Measurements from ENCODE around the gene NCKAP5.

NCKAP5 gene

DNA sequence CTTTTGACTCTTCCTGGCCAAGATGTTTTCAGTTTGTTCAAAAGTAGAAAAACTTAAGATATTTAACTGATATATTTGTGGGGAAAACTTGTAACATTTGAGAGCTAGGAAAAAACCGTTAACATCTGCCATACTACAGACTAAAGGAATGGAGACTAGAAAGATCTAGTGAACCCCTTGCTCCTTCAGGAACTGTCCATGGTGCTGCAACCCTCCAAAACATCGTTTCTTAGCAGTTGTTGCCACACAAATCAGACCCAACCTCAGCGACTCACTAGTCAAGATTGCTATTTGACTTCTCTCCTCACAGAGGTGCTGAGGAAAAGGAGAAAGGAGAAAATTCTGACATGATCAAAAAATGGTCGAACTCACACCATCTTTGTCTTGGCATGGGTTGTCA lies 504.5 kb downstream of the NCKAP5 start:
- no peaks in the 10 kb centered on the region for H3K27me3 ChIP-seq (ENCODE audit: control insufficient read depth in 1 of 2, insufficient read depth in 2 of 2, low read length in 2 of 2)
- no peaks in the 10 kb centered on the region for H3K9me3 ChIP-seq (ENCODE audit: control insufficient read depth in 2 of 2, low read length in 2 of 2)
- no peak overlapping the region for H3K27ac ChIP-seq (ENCODE audit: low read length)
- no peaks in the 10 kb centered on the region for H3K4me1 ChIP-seq (ENCODE audit: control insufficient read depth, insufficient read depth, low read length)
- no peaks in the 10 kb centered on the region for H3K36me3 ChIP-seq (ENCODE audit: control insufficient read depth in 2 of 2, insufficient read depth in 2 of 2, low read length in 2 of 2)
- no peak overlapping the region for H3K9ac ChIP-seq (ENCODE audit: low read length in 2 of 2)
- H3K4me3 ChIP-seq (ENCODE audit: low read length in 2 of 2): no peak overlapping the region

DNA sequence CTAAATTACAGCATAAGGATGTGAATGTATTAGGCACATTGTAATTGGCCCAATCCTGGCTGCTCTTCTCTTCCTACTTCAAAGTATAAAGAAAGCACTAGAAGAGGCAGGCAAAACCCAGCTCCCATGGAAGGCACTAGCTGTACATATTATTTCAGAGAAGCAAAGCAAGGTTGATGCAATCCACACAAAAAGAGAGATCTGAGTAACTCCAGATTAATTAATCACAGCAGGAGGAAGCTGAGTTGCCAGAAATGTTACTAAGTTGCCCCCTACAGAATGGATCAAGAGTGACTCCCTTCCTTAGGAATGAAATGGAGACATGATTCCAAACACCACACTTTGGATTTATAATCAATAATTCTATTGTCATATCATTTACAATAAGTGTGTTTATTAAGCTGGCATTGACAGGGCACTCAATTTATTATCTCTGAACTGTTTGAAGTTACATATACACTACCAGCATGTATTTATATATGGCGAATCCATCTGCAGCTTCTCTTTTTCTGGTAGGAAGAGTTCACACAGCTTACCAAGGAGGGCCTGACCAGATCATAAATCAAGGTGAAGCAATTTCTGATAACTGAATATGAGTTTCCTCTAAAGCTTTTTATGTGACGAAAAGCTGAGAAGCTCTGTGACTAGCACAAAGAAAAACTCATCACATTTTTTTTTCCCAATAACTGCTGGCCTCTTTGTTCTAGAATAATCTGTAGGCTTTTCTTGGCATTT lies 505.2 kb downstream of the NCKAP5 start:
- Histone ChIP-seq H3K9me3 (ENCODE audit: control insufficient read depth in 2 of 2, low read length in 2 of 2) (no peaks in the 10 kb centered on the region), H3K9ac (ENCODE audit: low read length in 2 of 2) (no peak overlapping the region), H3K4me1 (ENCODE audit: control insufficient read depth, insufficient read depth, low read length) (no peaks in the 10 kb centered on the region), H3K4me3 (ENCODE audit: low read length in 2 of 2) (no peak overlapping the region), H3K36me3 (ENCODE audit: control insufficient read depth in 2 of 2, insufficient read depth in 2 of 2, low read length in 2 of 2) (no peaks in the 10 kb centered on the region), H3K27ac (ENCODE audit: low read length) (no peak overlapping the region), H3K27me3 (ENCODE audit: control insufficient read depth in 1 of 2, insufficient read depth in 2 of 2, low read length in 2 of 2) (no peaks in the 10 kb centered on the region)

DNA sequence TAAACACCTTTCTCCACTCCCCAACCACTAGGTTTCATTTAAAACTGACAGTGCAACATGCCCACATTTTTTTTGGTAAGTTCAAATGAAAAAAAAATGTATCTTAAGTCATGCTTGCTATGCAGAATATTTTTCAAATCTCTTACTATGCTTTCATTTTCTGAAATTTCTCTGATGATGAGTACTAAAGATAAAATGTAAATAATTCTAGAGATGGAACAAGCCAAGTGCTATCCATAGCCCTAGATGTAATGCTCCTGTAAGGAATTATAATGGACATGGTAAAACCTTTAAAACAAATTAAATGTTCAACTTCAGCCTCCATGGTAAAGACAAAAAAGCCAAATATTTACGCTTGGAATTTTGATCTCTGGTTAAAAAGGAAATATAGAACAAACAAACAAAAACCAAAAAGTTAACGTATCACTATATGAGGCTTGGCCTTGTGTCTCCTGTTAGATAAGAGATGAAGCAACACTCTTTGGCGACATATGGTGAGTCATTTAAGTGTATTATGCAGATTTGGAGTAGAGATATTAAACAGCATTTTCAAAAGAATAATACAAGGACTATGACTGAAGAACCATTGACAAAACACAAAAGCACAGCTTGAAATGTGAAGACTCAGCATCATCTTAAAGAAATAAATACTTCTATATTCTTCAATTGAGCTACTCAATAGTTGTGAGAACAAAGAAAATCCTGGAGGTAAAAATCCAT lies 506.2 kb downstream of the NCKAP5 start:
- Histone ChIP-seq H3K9ac (ENCODE audit: low read length in 2 of 2) (no peak overlapping the region), H3K27ac (ENCODE audit: low read length) (no peak overlapping the region), H3K9me3 (ENCODE audit: control insufficient read depth in 2 of 2, low read length in 2 of 2) (no peaks in the 10 kb centered on the region), H3K4me1 (ENCODE audit: control insufficient read depth, insufficient read depth, low read length) (no peaks in the 10 kb centered on the region), H3K4me3 (ENCODE audit: low read length in 2 of 2) (no peak overlapping the region), H3K36me3 (ENCODE audit: control insufficient read depth in 2 of 2, insufficient read depth in 2 of 2, low read length in 2 of 2) (no peaks in the 10 kb centered on the region), H3K27me3 (ENCODE audit: control insufficient read depth in 1 of 2, insufficient read depth in 2 of 2, low read length in 2 of 2) (no peaks in the 10 kb centered on the region)

GRCh38 chr2:133054297-133054696 lies 514.0 kb downstream of the NCKAP5 start:
- Histone ChIP-seq H3K27me3 (ENCODE audit: control insufficient read depth in 1 of 2, insufficient read depth in 2 of 2, low read length in 2 of 2) (no peaks in the 10 kb centered on the region), H3K4me1 (ENCODE audit: control insufficient read depth, insufficient read depth, low read length) (peaks cover 6% of the 10 kb centered on the region), H3K27ac (ENCODE audit: low read length) (no peak overlapping the region), H3K9ac (ENCODE audit: low read length in 2 of 2) (no peak overlapping the region), H3K9me3 (ENCODE audit: control insufficient read depth in 2 of 2, low read length in 2 of 2) (no peaks in the 10 kb centered on the region), H3K36me3 (ENCODE audit: control insufficient read depth in 2 of 2, insufficient read depth in 2 of 2, low read length in 2 of 2) (no peaks in the 10 kb centered on the region), H3K4me3 (ENCODE audit: low read length in 2 of 2) (no peak overlapping the region)

- Histone ChIP-seq H3K36me3 (ENCODE audit: control insufficient read depth in 2 of 2, insufficient read depth in 2 of 2, low read length in 2 of 2) (no peaks in the 10 kb centered on the region), H3K9me3 (ENCODE audit: control insufficient read depth in 2 of 2, low read length in 2 of 2) (no peaks in the 10 kb centered on the region), H3K4me3 (ENCODE audit: low read length in 2 of 2) (no peak overlapping the region), H3K27me3 (ENCODE audit: control insufficient read depth in 1 of 2, insufficient read depth in 2 of 2, low read length in 2 of 2) (no peaks in the 10 kb centered on the region), H3K9ac (ENCODE audit: low read length in 2 of 2) (no peak overlapping the region), H3K4me1 (ENCODE audit: control insufficient read depth, insufficient read depth, low read length) (peaks cover 6% of the 10 kb centered on the region), H3K27ac (ENCODE audit: low read length) (no peak overlapping the region)
These were observed 514.7 kb downstream of the NCKAP5 start for GRCh38 chr2:133053541-133053940.

DNA sequence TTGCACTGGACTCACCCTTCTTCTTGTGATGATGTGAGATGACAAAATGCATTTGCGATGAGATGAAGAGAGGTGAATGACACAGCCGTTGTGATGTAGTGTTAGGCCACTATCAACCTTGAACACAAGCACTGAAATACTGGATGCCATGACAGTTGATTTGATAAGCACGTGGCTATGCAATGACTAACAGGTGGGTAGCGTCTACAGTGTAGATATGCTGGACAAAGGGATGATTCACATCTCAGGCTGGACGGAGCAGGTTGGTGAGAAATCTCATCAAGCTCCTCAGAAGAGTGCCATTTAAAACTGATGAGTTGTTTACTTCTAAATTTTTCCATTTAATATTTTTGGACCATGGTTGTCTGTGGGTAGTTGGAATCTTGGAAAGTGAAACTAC lies 522.5 kb downstream of the NCKAP5 start:
- no peak overlapping the region for H3K27ac ChIP-seq (ENCODE audit: low read length)
- H3K9ac ChIP-seq (ENCODE audit: low read length in 2 of 2): no peak overlapping the region
- H3K36me3 ChIP-seq (ENCODE audit: control insufficient read depth in 2 of 2, insufficient read depth in 2 of 2, low read length in 2 of 2): no peaks in the 10 kb centered on the region
- H3K4me1 ChIP-seq (ENCODE audit: control insufficient read depth, insufficient read depth, low read length): no peaks in the 10 kb centered on the region
- no peaks in the 10 kb centered on the region for H3K9me3 ChIP-seq (ENCODE audit: control insufficient read depth in 2 of 2, low read length in 2 of 2)
- H3K27me3 ChIP-seq (ENCODE audit: control insufficient read depth in 1 of 2, insufficient read depth in 2 of 2, low read length in 2 of 2): no peaks in the 10 kb centered on the region
- H3K4me3 ChIP-seq (ENCODE audit: low read length in 2 of 2): no peak overlapping the region

- Histone ChIP-seq H3K36me3 (ENCODE audit: control insufficient read depth in 2 of 2, insufficient read depth in 2 of 2, low read length in 2 of 2) (no peaks in the 10 kb centered on the region), H3K4me1 (ENCODE audit: control insufficient read depth, insufficient read depth, low read length) (no peaks in the 10 kb centered on the region), H3K4me3 (ENCODE audit: low read length in 2 of 2) (no peak overlapping the region), H3K27ac (ENCODE audit: low read length) (no peak overlapping the region), H3K9ac (ENCODE audit: low read length in 2 of 2) (no peak overlapping the region), H3K27me3 (ENCODE audit: control insufficient read depth in 1 of 2, insufficient read depth in 2 of 2, low read length in 2 of 2) (no peaks in the 10 kb centered on the region), H3K9me3 (ENCODE audit: control insufficient read depth in 2 of 2, low read length in 2 of 2) (no peaks in the 10 kb centered on the region)
These were observed 523.7 kb downstream of the NCKAP5 start for GRCh38 chr2:133044556-133044955.

- Histone ChIP-seq H3K27ac (ENCODE audit: low read length) (no peak overlapping the region), H3K9ac (ENCODE audit: low read length in 2 of 2) (no peak overlapping the region), H3K9me3 (ENCODE audit: control insufficient read depth in 2 of 2, low read length in 2 of 2) (peaks cover 2 to 3% of the 10 kb centered on the region in 2 donors), H3K4me1 (ENCODE audit: control insufficient read depth, insufficient read depth, low read length) (no peaks in the 10 kb centered on the region), H3K4me3 (ENCODE audit: low read length in 2 of 2) (no peak overlapping the region), H3K36me3 (ENCODE audit: control insufficient read depth in 2 of 2, insufficient read depth in 2 of 2, low read length in 2 of 2) (no peaks in the 10 kb centered on the region), H3K27me3 (ENCODE audit: control insufficient read depth in 1 of 2, insufficient read depth in 2 of 2, low read length in 2 of 2) (no peaks in the 10 kb centered on the region)
These were observed 528.1 kb downstream of the NCKAP5 start for GRCh38 chr2:133040170-133040569.

DNA sequence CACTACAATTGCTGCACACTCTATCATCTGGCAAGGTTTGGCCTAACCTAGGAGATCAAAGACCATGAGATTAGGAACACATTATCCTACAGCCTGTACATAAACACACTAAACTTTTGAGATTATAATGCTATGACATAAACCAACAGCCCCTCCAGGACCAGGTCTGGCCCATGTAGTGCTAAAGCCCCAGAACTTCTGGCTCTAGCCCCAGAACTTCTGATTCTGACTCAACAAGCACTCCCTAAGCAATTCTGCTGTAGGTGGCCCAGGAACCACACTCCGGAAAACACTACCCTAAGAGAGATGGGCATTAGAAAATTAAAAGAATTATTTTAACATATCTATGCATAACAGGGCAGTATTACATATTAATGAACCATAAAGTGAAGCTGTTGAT lies 528.7 kb downstream of the NCKAP5 start:
- H3K9ac ChIP-seq (ENCODE audit: low read length in 2 of 2): no peak overlapping the region
- no peaks in the 10 kb centered on the region for H3K36me3 ChIP-seq (ENCODE audit: control insufficient read depth in 2 of 2, insufficient read depth in 2 of 2, low read length in 2 of 2)
- H3K9me3 ChIP-seq (ENCODE audit: control insufficient read depth in 2 of 2, low read length in 2 of 2): peaks cover 2 to 3% of the 10 kb centered on the region in 2 donors
- H3K27ac ChIP-seq (ENCODE audit: low read length): no peak overlapping the region
- no peak overlapping the region for H3K4me3 ChIP-seq (ENCODE audit: low read length in 2 of 2)
- no peaks in the 10 kb centered on the region for H3K4me1 ChIP-seq (ENCODE audit: control insufficient read depth, insufficient read depth, low read length)
- H3K27me3 ChIP-seq (ENCODE audit: control insufficient read depth in 1 of 2, insufficient read depth in 2 of 2, low read length in 2 of 2): no peaks in the 10 kb centered on the region

DNA sequence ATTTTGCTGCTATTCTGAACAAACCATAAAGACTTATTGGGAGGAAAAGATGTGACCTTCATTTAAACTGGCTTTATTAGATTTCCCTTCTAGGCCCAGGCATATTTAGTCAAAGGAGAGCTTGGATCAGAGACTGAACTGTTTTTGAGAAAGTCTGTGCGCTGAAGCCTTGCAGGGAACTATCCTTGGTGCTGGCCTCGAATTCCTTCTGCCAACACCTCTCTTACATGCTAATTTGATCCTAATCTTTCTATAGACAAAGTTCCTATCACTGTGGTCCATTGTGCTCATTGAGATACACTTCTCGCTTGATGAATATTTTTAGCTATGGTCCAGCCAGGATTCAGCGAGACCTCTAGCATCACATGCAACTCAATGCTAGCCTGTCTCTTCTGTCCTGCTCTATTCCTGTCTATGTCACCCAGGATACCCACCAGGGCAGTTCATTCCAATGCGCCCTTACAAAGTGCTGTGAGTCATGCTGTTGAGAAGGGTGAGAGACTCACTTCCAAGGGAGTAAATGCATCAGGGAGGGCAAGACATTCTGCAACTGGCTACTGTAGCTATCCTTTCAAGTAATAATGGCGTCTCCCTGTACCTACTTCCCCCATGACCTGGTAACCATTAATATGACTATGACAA lies 541.6 kb downstream of the NCKAP5 start:
- Histone ChIP-seq H3K27ac (ENCODE audit: low read length) (no peak overlapping the region), H3K36me3 (ENCODE audit: control insufficient read depth in 2 of 2, insufficient read depth in 2 of 2, low read length in 2 of 2) (no peaks in the 10 kb centered on the region), H3K27me3 (ENCODE audit: control insufficient read depth in 1 of 2, insufficient read depth in 2 of 2, low read length in 2 of 2) (no peaks in the 10 kb centered on the region), H3K4me3 (ENCODE audit: low read length in 2 of 2) (no peak overlapping the region), H3K4me1 (ENCODE audit: control insufficient read depth, insufficient read depth, low read length) (no peaks in the 10 kb centered on the region), H3K9ac (ENCODE audit: low read length in 2 of 2) (no peak overlapping the region), H3K9me3 (ENCODE audit: control insufficient read depth in 2 of 2, low read length in 2 of 2) (peaks cover 0 to 4% of the 10 kb centered on the region in 2 donors)

DNA sequence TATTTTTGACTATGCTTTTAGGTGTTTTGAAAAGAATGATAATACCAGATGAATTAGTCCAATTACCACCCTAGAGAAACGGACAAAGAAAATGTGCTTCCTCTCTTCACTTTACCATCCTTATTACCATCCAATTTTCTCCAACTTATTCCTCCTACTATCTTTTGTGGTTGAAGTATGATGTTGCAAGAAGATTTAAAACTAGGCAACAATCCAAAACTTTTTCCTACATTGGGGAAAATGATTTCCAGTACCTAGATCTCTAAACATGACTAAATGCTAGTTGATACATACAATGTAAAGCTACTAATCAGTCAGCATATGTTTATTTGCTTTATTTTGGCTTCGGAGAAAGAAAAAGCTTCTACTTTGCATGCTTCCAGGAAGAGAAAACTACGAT lies 543.3 kb downstream of the NCKAP5 start:
- H3K4me1 ChIP-seq (ENCODE audit: control insufficient read depth, insufficient read depth, low read length): no peaks in the 10 kb centered on the region
- H3K27ac ChIP-seq (ENCODE audit: low read length): no peak overlapping the region
- H3K27me3 ChIP-seq (ENCODE audit: control insufficient read depth in 1 of 2, insufficient read depth in 2 of 2, low read length in 2 of 2): no peaks in the 10 kb centered on the region
- no peaks in the 10 kb centered on the region for H3K36me3 ChIP-seq (ENCODE audit: control insufficient read depth in 2 of 2, insufficient read depth in 2 of 2, low read length in 2 of 2)
- no peak overlapping the region for H3K9ac ChIP-seq (ENCODE audit: low read length in 2 of 2)
- no peak overlapping the region for H3K4me3 ChIP-seq (ENCODE audit: low read length in 2 of 2)
- H3K9me3 ChIP-seq (ENCODE audit: control insufficient read depth in 2 of 2, low read length in 2 of 2): peaks cover 0 to 4% of the 10 kb centered on the region in 2 donors

Data from stomach smooth muscle (tissue), 2 donors.